GM12878 (cell line): ENCODE results near the gene PPP1R18. TPM values are rescaled to one million over a fixed set of nuclear protein-coding genes. Genes with fewer than 3 reads are reported as not detected.

Experiments
- ATAC-seq: fragments of 200-7000 bp; cut with Tn5 transposase; 3 replicates; pipeline ENCODE4 v1.9.1; 2020; ENCODE audit warnings: mild to moderate bottlenecking, moderate library complexity
- BruUV-seq: library from RNA; stranded (reverse); fragments of 400-500 nt; replicated peaks from 2 replicates; lab custom pipeline; 2021; lab: Mats Ljungman, UMichigan
- CTCF ChIA-PET: fragments of 300-600 bp; sonication (Branson Sonifier 250); formaldehyde crosslinking; extraction: SDS; loops from one replicate; lab custom pipeline; 2021; ENCODE audit warnings: inconsistent platforms; lab: Yijun Ruan, JAX
- POLR2A ChIA-PET: fragments of 350-600 bp; formaldehyde crosslinking; extraction: SDS; loops from one replicate; lab custom pipeline; 2021; ENCODE audit warnings: inconsistent platforms; lab: Charles Lee
- RAD21 ChIA-PET: fragments of 300-600 bp; sonication (Branson Sonifier 250); formaldehyde crosslinking; loops from one replicate; lab custom pipeline; 2023; ENCODE audit warnings: antibody characterized with exemption; ENCODE audit not compliant: unreplicated experiment; lab: Charles Lee
- SMC1A ChIA-PET: fragments of 300-600 bp; sonication (Branson Sonifier 250); formaldehyde crosslinking; loops from one replicate; lab custom pipeline; 2023; ENCODE audit not compliant: unreplicated experiment, uncharacterized antibody; lab: Charles Lee
- DNase-seq: peaks from one replicate; pipeline ENCODE4 v3.0.0-alpha.2; 2011; ENCODE audit warnings: low read depth, low spot score
- FAIRE-seq: peaks from 3 replicates; lab custom pipeline; 2011; peaks lifted over from hg19 to GRCh38; lab: Jason Lieb, UNC
- H2AFZ ChIP-seq: 2 replicates; pipeline ENCODE4 v1.6.0; 2011; ENCODE audit warnings: low read depth, low read length, control low read depth; ENCODE audit not compliant: control insufficient read depth
- H3K27ac ChIP-seq: 2 replicates; pipeline ENCODE4 v1.5.1; 2011; ENCODE audit warnings: control low read depth; ENCODE audit not compliant: control insufficient read depth, insufficient read depth
- H3K27me3 ChIP-seq, 2 experiments: replicated peaks in 1 of 2; 2 replicates each; pipeline versions ENCODE4 v1.6.0 to v1.6.1; 2011; ENCODE audit warnings: low read length in 1 of 2; ENCODE audit not compliant: control insufficient read depth in 2 of 2, insufficient read depth in 2 of 2
- H3K36me3 ChIP-seq, 2 experiments: 2 replicates each; pipeline ENCODE4 v1.5.1; 2011; ENCODE audit warnings: low read length in 1 of 2; ENCODE audit not compliant: control insufficient read depth in 2 of 2, insufficient read depth in 2 of 2
- H3K4me1 ChIP-seq: 2 replicates; pipeline ENCODE4 v1.6.1; 2011; ENCODE audit warnings: mild to moderate bottlenecking, low read length, moderate library complexity, mixed read lengths; ENCODE audit not compliant: control insufficient read depth, insufficient read depth
- H3K4me2 ChIP-seq: 2 replicates; pipeline ENCODE4 v1.6.0; 2011; ENCODE audit warnings: control low read depth; ENCODE audit not compliant: control insufficient read depth, insufficient read depth
- H3K4me3 ChIP-seq: fragments of 200-600 bp; sonication (generic); 2 replicates; pipeline ENCODE4 v1.5.1; 2016
- H3K79me2 ChIP-seq: 2 replicates; pipeline ENCODE4 v1.6.0; 2011; ENCODE audit warnings: low read length; ENCODE audit not compliant: control insufficient read depth, insufficient read depth
- H3K9ac ChIP-seq: 2 replicates; pipeline ENCODE4 v1.8.0; 2011; ENCODE audit warnings: low read length, control low read depth, mixed read lengths; ENCODE audit not compliant: control insufficient read depth, insufficient read depth
- H3K9me3 ChIP-seq: replicated peaks from 3 replicates; pipeline ENCODE4 v1.5.1; 2011; ENCODE audit warnings: mild to moderate bottlenecking, low read length; ENCODE audit not compliant: control insufficient read depth, insufficient read depth
- H4K20me1 ChIP-seq: 2 replicates; pipeline ENCODE4 v1.6.0; 2011; ENCODE audit not compliant: control insufficient read depth, insufficient read depth
- CTCF ChIP-seq, 3 experiments: IDR thresholded peaks in 2 of 3; conservative IDR thresholded peaks in 1 of 3; 2 replicates each; pipeline ENCODE4 v1.5.1; 2011; ENCODE audit warnings: low read depth in 3 of 3, low read length in 3 of 3, mild to moderate bottlenecking in 3 of 3, control low read depth in 2 of 3, moderate library complexity in 2 of 3, inconsistent platforms in 1 of 3, mixed read lengths in 1 of 3; ENCODE audit not compliant: control insufficient read depth in 2 of 3, insufficient read depth in 1 of 3; ENCODE audit errors: extremely low read depth in 1 of 3
- GATAD2B ChIP-seq: fragments of 450-650 bp; conservative IDR thresholded peaks from 2 replicates; pipeline ENCODE4 v1.6.1; 2017; ENCODE audit warnings: low read depth, mild to moderate bottlenecking, moderate library complexity
- PAX5 ChIP-seq: IDR thresholded peaks from 2 replicates; pipeline ENCODE4 v1.6.1; 2011; ENCODE audit warnings: low read depth, low read length, borderline replicate concordance
- REST ChIP-seq: IDR thresholded peaks from 2 replicates; pipeline ENCODE4 v1.6.1; 2012; ENCODE audit warnings: mild to moderate bottlenecking, low read depth, low read length
- SMAD5 ChIP-seq: IDR thresholded peaks from 2 replicates; pipeline ENCODE4 v1.6.1; 2016; ENCODE audit warnings: antibody characterized with exemption, low read depth
- USF2 ChIP-seq: IDR thresholded peaks from 2 replicates; pipeline ENCODE4 v1.6.1; 2011; ENCODE audit warnings: low read depth, low read length, improper control_type of control experiment, borderline replicate concordance
- WGBS: methylation state at CpG from one replicate; pipeline ENCODE4 v1.1.6; 2016; ENCODE audit warnings: low lambda C conversion rate; ENCODE audit not compliant: insufficient replicate concordance, insufficient coverage; ENCODE audit errors: missing lambda C conversion rate; 5-methylcytosine and 5-hydroxymethylcytosine counted together
- in situ Hi-C: fragments of 300-500 bp; cut with MboI; formaldehyde crosslinking; loops from 9 replicates; pipeline ENCODE4 v1.14.3; 2018; ENCODE audit warnings: mixed read lengths
- intact Hi-C: fragments of 100-400 bp; cut with micrococcal nuclease; formaldehyde crosslinking; loops from one replicate; pipeline ENCODE4 v1.14.2; 2022; ENCODE audit not compliant: unreplicated experiment
- polyA plus RNA-seq, 11 experiments: library from polyadenylated mRNA; depleted of rRNA in 4 of 11; unstranded in 6 of 11; stranded (reverse) in 5 of 11; fragments of >200 nt; fragmentation: Nextera tagmentation in 4 of 11; fragmentation: Illumina TruSeq in 1 of 11; extraction: Ambion mirVana in 4 of 11; extraction: Trizol in 1 of 11; gene quantifications; 1 replicate in 1 of 11; 2 replicates in 10 of 11; pipeline versions ENCODE4 v1.2.1 to v1.2.3, GENCODE V29; 2011 to 2016; ENCODE audit warnings: inconsistent platforms in 2 of 11, missing spikeins in 2 of 11, low read depth in 1 of 11
- total RNA-seq, 4 experiments: library from RNA; depleted of rRNA in 3 of 4; stranded (reverse); fragments of >200 nt in 3 of 4; fragmentation: Illumina TruSeq in 1 of 4; extraction: Trizol in 1 of 4; gene quantifications; 2 replicates each; pipeline versions ENCODE4 v1.2.1 to v1.2.3, GENCODE V29; 2013 to 2021
- TF ChIP-seq, protein P1 (sequence below): fragments of 150-350 bp; IDR thresholded peaks from 2 replicates; pipeline ENCODE4 v1.6.1; 2016; ENCODE audit warnings: low read depth, low read length
- TF ChIP-seq, protein P2 (sequence below): fragments of 450-650 bp; IDR thresholded peaks from 2 replicates; pipeline ENCODE4 v1.6.1; 2017; ENCODE audit warnings: mild to moderate bottlenecking, low read depth, inconsistent platforms; ENCODE audit not compliant: poor library complexity, severe bottlenecking

PPP1R18 gene
- total and polyA plus RNA-seq, 10 of the 15 experiments (the other 5 are each of a cell fraction or from before 2014, with no cell fraction given): 21.0 to 119 (median 52.6) TPM

- Histone ChIP-seq H3K36me3 (peaks cover 0 to 9% of the 10 kb centered on the region in 2 experiments; a peak in 3 of 4 replicates), H3K79me2 (peaks cover 98% of the 10 kb centered on the region), H3K4me1 (peaks cover 16% of the 10 kb centered on the region), H3K9me3 (no peaks in the 10 kb centered on the region), H3K27ac (peak overlapping the region; percentile 94), H3K27me3 (no peaks in the 10 kb centered on the region), H4K20me1 (peaks cover 5% of the 10 kb centered on the region; the same call in 1 of the 2 replicates), H3K4me3 (peak overlapping the region; percentile 100), H3K4me2 (peak overlapping the region; percentile 89), H2AFZ (no peak overlapping the region), H3K9ac (peak overlapping the region; percentile 75)
- ATAC-seq (no peak), DNase-seq (no peak), FAIRE-seq (no peak)
- BruUV-seq: no TSS peak
- ChIA-PET RAD21 (interaction anchor here (0.8 to 14.2 kb wide), 5 partner anchors 37 to 154 kb away, joined by 3 to 232 read pairs (median 3); partner anchors contain the start of genes MDC1 and TUBB), POLR2A (interaction anchor here (0.6 to 9.5 kb wide), 6 partner anchors 36 to 71 kb away, joined by 3 to 200 read pairs (median 4); partner anchors contain the start of genes MDC1 and TUBB), SMC1A (interaction anchor here (11.3 kb wide), 1 partner anchor 40 kb away, joined by 265 read pairs; the partner anchor contains the start of genes MDC1 and TUBB), CTCF (interaction anchor here (0.9 to 9.5 kb wide), 3 partner anchors 10 to 137 kb away, joined by 4 to 487 read pairs (median 5); partner anchors contain the start of genes MDC1 and TUBB)
- WGBS: 0% methylated on average over 1 of the region's 2 CpGs
- intact Hi-C loops: loop anchor here (5.0 kb wide), 2 partner anchors 143 to 193 kb away; no protein-coding TSS in a partner anchor
- in situ Hi-C loops: loop anchor here (5.0 kb wide), 2 partner anchors 33 to 138 kb away; partner anchors contain the start of gene MDC1
- TF ChIP-seq REST (no peak), GATAD2B (no peak), SMAD5 (no peak), CTCF (IDR thresholded peaks at IDR 0.05 in 2 of 3, conservative IDR thresholded peaks at IDR 0.05 in 1 of 3; ENCODE audit: control insufficient read depth in 2 of 3, extremely low read depth in 1 of 3, insufficient read depth in 1 of 3, low read depth in 3 of 3, low read length in 3 of 3) (no peak), USF2 (no peak), PAX5 (no peak)
- TF ChIP-seq, protein P1, sequence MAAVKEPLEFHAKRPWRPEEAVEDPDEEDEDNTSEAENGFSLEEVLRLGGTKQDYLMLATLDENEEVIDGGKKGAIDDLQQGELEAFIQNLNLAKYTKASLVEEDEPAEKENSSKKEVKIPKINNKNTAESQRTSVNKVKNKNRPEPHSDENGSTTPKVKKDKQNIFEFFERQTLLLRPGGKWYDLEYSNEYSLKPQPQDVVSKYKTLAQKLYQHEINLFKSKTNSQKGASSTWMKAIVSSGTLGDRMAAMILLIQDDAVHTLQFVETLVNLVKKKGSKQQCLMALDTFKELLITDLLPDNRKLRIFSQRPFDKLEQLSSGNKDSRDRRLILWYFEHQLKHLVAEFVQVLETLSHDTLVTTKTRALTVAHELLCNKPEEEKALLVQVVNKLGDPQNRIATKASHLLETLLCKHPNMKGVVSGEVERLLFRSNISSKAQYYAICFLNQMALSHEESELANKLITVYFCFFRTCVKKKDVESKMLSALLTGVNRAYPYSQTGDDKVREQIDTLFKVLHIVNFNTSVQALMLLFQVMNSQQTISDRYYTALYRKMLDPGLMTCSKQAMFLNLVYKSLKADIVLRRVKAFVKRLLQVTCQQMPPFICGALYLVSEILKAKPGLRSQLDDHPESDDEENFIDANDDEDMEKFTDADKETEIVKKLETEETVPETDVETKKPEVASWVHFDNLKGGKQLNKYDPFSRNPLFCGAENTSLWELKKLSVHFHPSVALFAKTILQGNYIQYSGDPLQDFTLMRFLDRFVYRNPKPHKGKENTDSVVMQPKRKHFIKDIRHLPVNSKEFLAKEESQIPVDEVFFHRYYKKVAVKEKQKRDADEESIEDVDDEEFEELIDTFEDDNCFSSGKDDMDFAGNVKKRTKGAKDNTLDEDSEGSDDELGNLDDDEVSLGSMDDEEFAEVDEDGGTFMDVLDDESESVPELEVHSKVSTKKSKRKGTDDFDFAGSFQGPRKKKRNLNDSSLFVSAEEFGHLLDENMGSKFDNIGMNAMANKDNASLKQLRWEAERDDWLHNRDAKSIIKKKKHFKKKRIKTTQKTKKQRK: no peak
- TF ChIP-seq, protein P2, sequence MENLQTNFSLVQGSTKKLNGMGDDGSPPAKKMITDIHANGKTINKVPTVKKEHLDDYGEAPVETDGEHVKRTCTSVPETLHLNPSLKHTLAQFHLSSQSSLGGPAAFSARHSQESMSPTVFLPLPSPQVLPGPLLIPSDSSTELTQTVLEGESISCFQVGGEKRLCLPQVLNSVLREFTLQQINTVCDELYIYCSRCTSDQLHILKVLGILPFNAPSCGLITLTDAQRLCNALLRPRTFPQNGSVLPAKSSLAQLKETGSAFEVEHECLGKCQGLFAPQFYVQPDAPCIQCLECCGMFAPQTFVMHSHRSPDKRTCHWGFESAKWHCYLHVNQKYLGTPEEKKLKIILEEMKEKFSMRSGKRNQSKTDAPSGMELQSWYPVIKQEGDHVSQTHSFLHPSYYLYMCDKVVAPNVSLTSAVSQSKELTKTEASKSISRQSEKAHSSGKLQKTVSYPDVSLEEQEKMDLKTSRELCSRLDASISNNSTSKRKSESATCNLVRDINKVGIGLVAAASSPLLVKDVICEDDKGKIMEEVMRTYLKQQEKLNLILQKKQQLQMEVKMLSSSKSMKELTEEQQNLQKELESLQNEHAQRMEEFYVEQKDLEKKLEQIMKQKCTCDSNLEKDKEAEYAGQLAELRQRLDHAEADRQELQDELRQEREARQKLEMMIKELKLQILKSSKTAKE: no peak
Measured at GRCh38 chr6:30683980-30684338, 2.5 kb downstream of the PPP1R18 start.
